OCI-LY1 (cell line): ENCODE data around the gene CHST15.

Experiments used
- H2AFZ ChIP-seq: fragments of 200-600 bp; sonication (generic), shearing (Covaris generic); 2 replicates; pipeline ENCODE4 v1.6.0; 2014; ENCODE audit warnings: antibody characterized with exemption, mild to moderate bottlenecking, low read length
- H3F3A ChIP-seq: fragments of 200-600 bp; sonication (generic), shearing (Covaris generic); 2 replicates; pipeline ENCODE4 v1.6.0; 2014; ENCODE audit warnings: mild to moderate bottlenecking, antibody characterized with exemption, low read length, moderate library complexity; ENCODE audit not compliant: insufficient read depth
- H3K27ac ChIP-seq: fragments of 200-600 bp; sonication (generic); 2 replicates; pipeline ENCODE4 v1.5.1; 2014; ENCODE audit warnings: low read length, mixed run types, mild to moderate bottlenecking, low read depth; ENCODE audit not compliant: poor library complexity, severe bottlenecking
- H3K27me3 ChIP-seq: fragments of 200-600 bp; sonication (generic); 2 replicates; pipeline ENCODE4 v1.6.0; 2014; ENCODE audit warnings: antibody characterized with exemption, mild to moderate bottlenecking, low read length, moderate library complexity; ENCODE audit not compliant: insufficient read depth
- H3K36me3 ChIP-seq: fragments of 200-600 bp; sonication (generic); 2 replicates; pipeline ENCODE4 v1.6.1; 2014; ENCODE audit warnings: mild to moderate bottlenecking, antibody characterized with exemption, low read length, moderate library complexity, mixed read lengths; ENCODE audit not compliant: insufficient read depth
- H3K4me1 ChIP-seq: fragments of 200-600 bp; sonication (generic); 2 replicates; pipeline ENCODE4 v1.5.1; 2014; ENCODE audit warnings: mild to moderate bottlenecking, low read length, moderate library complexity; ENCODE audit not compliant: insufficient read depth, severe bottlenecking
- H3K4me2 ChIP-seq: fragments of 200-600 bp; sonication (generic), shearing (Covaris generic); 2 replicates; pipeline ENCODE4 v1.6.1; 2014; ENCODE audit warnings: low read length
- H3K4me3 ChIP-seq: fragments of 200-600 bp; sonication (generic); 2 replicates; pipeline ENCODE4 v1.5.1; 2014; ENCODE audit warnings: low read length, low read depth, mild to moderate bottlenecking, mixed read lengths; ENCODE audit not compliant: poor library complexity, severe bottlenecking
- H3K79me2 ChIP-seq: fragments of 200-600 bp; shearing (Covaris generic); 2 replicates; pipeline ENCODE4 v1.6.1; 2016; ENCODE audit warnings: mixed run types, low read length, mixed read lengths; ENCODE audit not compliant: insufficient read depth
- H3K9ac ChIP-seq: fragments of 200-600 bp; sonication (generic), shearing (Covaris generic); 2 replicates; pipeline ENCODE4 v1.6.1; 2014; ENCODE audit warnings: mild to moderate bottlenecking, low read length, mixed read lengths
- H3K9me2 ChIP-seq: fragments of 200-600 bp; sonication (generic), shearing (Covaris generic); 2 replicates; pipeline ENCODE4 v1.6.1; 2014; ENCODE audit warnings: low read depth, mild to moderate bottlenecking, low read length, mixed read lengths
- H3K9me3 ChIP-seq: fragments of 200-600 bp; shearing (Covaris generic); 2 replicates; pipeline ENCODE4 v1.6.1; 2014; ENCODE audit warnings: low read length, mixed read lengths
- H4K20me1 ChIP-seq: fragments of 200-600 bp; sonication (generic), shearing (Covaris generic); 2 replicates; pipeline ENCODE4 v1.6.0; 2016; ENCODE audit warnings: mild to moderate bottlenecking, low read length; ENCODE audit not compliant: insufficient read depth
- CTCF ChIP-seq: fragments of 200-600 bp; sonication (generic), shearing (Covaris generic); IDR thresholded peaks from 2 replicates; pipeline ENCODE4 v1.5.1; 2017; ENCODE audit warnings: mild to moderate bottlenecking, antibody characterized with exemption, low read length, moderate library complexity, mixed read lengths
- EZH2 ChIP-seq: fragments of 200-600 bp; sonication (generic), shearing (Covaris generic); IDR thresholded peaks from 2 replicates; pipeline ENCODE4 v1.8.0; 2017; ENCODE audit warnings: borderline replicate concordance, mixed run types, mild to moderate bottlenecking, antibody characterized with exemption, low read length, moderate library complexity, mixed read lengths

CHST15 gene

GRCh38 chr10:124005091-124005490, 88.3 kb downstream of the CHST15 start:
- Histone ChIP-seq H3K27ac (no peak overlapping the region), H3K4me1 (peaks cover 28% of the 10 kb centered on the region), H3K4me3 (no peak overlapping the region), H4K20me1 (no peaks in the 10 kb centered on the region), H3K79me2 (no peaks in the 10 kb centered on the region), H3K9me3 (no peaks in the 10 kb centered on the region), H2AFZ (no peak overlapping the region), H3K9ac (no peak overlapping the region), H3K27me3 (no peaks in the 10 kb centered on the region; the same call in 1 of the 2 replicates), H3K4me2 (no peak overlapping the region), H3F3A (no peaks in the 10 kb centered on the region), H3K9me2 (no peaks in the 10 kb centered on the region), H3K36me3 (peaks cover 30% of the 10 kb centered on the region)
- TF ChIP-seq CTCF = no peak
- TF ChIP-seq EZH2 = no peak

GRCh38 chr10:124004663-124005004, 88.8 kb downstream of the CHST15 start:
- H3K4me1 ChIP-seq = peaks cover 28% of the 10 kb centered on the region
- H3K4me2 ChIP-seq = no peak overlapping the region
- no peak for TF ChIP-seq EZH2
- TF ChIP-seq CTCF = no peak
- H3K27ac ChIP-seq = no peak overlapping the region
- no peak overlapping the region for H2AFZ ChIP-seq
- H4K20me1 ChIP-seq = no peaks in the 10 kb centered on the region
- H3F3A ChIP-seq = no peaks in the 10 kb centered on the region
- no peaks in the 10 kb centered on the region; the same call in 1 of the 2 replicates for H3K27me3 ChIP-seq
- H3K79me2 ChIP-seq = no peaks in the 10 kb centered on the region
- H3K9me3 ChIP-seq = no peaks in the 10 kb centered on the region
- H3K36me3 ChIP-seq = peaks cover 26% of the 10 kb centered on the region
- H3K4me3 ChIP-seq = no peak overlapping the region
- H3K9ac ChIP-seq = no peak overlapping the region
- H3K9me2 ChIP-seq = no peaks in the 10 kb centered on the region

- no peak overlapping the region for H3K27ac ChIP-seq
- no peaks in the 10 kb centered on the region for H3K79me2 ChIP-seq
Observed at GRCh38 chr10:124003871-124004662, 89.3 kb downstream of the CHST15 start.

More at GRCh38 chr10:124003871-124004662, 89.3 kb downstream of the CHST15 start:
- H2AFZ ChIP-seq = no peak overlapping the region
- H4K20me1 ChIP-seq = no peaks in the 10 kb centered on the region
- no peaks in the 10 kb centered on the region; the same call in 1 of the 2 replicates for H3K27me3 ChIP-seq
- H3K36me3 ChIP-seq = peaks cover 20% of the 10 kb centered on the region
- TF ChIP-seq EZH2 (no peak), CTCF (no peak)
- H3K4me2 ChIP-seq = no peak overlapping the region; the same call in 1 of the 2 replicates
- H3K9me3 ChIP-seq = no peaks in the 10 kb centered on the region
- no peaks in the 10 kb centered on the region for H3K9me2 ChIP-seq
- no peak overlapping the region for H3K4me3 ChIP-seq
- H3K4me1 ChIP-seq = peaks cover 28% of the 10 kb centered on the region
- H3K9ac ChIP-seq = no peak overlapping the region
- no peaks in the 10 kb centered on the region for H3F3A ChIP-seq
